Type B pancreatic cell (in vitro differentiated cells): Measurements from ENCODE around the gene TRABD2A. TPM values are rescaled to one million over a fixed set of nuclear protein-coding genes. Genes with fewer than 3 reads are reported as not detected.

Experiments
- DNase-seq: peaks from one replicate; pipeline ENCODE4 v3.0.0; 2021; ENCODE audit warnings: mixed read lengths; ENCODE audit not compliant: unreplicated experiment; ENCODE audit errors: extremely low spot score
- H3K27ac Mint-ChIP-seq: 2 replicates; pipeline ENCODE4 v1.8.0; 2021; ENCODE audit warnings: mild to moderate bottlenecking, mixed read lengths
- H3K27me3 Mint-ChIP-seq: 2 replicates; pipeline ENCODE4 v1.8.0; 2021; ENCODE audit warnings: mixed read lengths
- H3K36me3 Mint-ChIP-seq: 2 replicates; pipeline ENCODE4 v1.8.0; 2021; ENCODE audit warnings: mixed read lengths
- H3K4me1 Mint-ChIP-seq: one replicate; pipeline ENCODE4 v1.8.0; 2021; ENCODE audit warnings: mixed read lengths; ENCODE audit not compliant: unreplicated experiment
- H3K4me3 Mint-ChIP-seq: 2 replicates; pipeline ENCODE4 v1.8.0; 2021; ENCODE audit warnings: mild to moderate bottlenecking, mixed read lengths
- H3K9me3 Mint-ChIP-seq: 2 replicates; pipeline ENCODE4 v1.8.0; 2021; ENCODE audit warnings: mixed read lengths
- CTCF ChIP-seq: fragments of 200-600 bp; sonication (generic); conservative IDR thresholded peaks from 2 replicates; pipeline ENCODE4 v1.5.0; 2021; ENCODE audit warnings: antibody characterized with exemption, mild to moderate bottlenecking
- total RNA-seq: library from RNA; stranded (reverse); gene quantifications from 2 replicates; pipeline ENCODE4 v1.2.1, GENCODE V29; 2021; ENCODE audit warnings: low replicate concordance

Gene TRABD2A
- total RNA-seq, 1 donor from 2014 or later = 3.3 TPM

- Mint-ChIP-seq H3K9me3 (no peaks in the 10 kb centered on the region), H3K27ac (no peak overlapping the region), H3K27me3 (peaks cover 7% of the 10 kb centered on the region), H3K36me3 (no peaks in the 10 kb centered on the region), H3K4me3 (no peak overlapping the region), H3K4me1 (no peaks in the 10 kb centered on the region)
- no peak for DNase-seq
- no peak for TF ChIP-seq CTCF
Measured at GRCh38 chr2:84841577-84841976, 39.3 kb downstream of the TRABD2A start.

DNA sequence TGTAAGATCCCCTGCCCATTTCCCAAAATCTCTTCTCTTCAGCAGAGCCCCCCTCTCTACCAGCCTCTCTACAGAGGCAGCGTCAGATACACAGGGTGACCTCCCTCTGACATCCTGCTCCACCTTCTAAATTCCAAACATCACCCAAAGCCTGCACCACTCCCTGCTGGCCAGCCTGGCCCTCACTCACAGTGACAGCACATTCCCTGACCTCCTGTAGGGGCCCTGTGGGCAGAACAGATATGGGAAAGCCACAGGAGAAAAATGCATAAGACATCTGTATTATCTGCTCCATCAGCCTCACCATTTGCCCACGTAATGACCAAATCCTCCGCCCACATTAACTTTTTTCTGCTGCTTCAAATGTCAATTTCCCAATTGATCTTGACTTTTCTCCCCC lies 40.6 kb downstream of the TRABD2A start:
- Mint-ChIP-seq H3K4me1 (no peaks in the 10 kb centered on the region), H3K27me3 (peaks cover 7% of the 10 kb centered on the region), H3K36me3 (no peaks in the 10 kb centered on the region), H3K27ac (no peak overlapping the region), H3K9me3 (no peaks in the 10 kb centered on the region), H3K4me3 (no peak overlapping the region)
- no peak for DNase-seq
- TF ChIP-seq CTCF = no peak

DNA sequence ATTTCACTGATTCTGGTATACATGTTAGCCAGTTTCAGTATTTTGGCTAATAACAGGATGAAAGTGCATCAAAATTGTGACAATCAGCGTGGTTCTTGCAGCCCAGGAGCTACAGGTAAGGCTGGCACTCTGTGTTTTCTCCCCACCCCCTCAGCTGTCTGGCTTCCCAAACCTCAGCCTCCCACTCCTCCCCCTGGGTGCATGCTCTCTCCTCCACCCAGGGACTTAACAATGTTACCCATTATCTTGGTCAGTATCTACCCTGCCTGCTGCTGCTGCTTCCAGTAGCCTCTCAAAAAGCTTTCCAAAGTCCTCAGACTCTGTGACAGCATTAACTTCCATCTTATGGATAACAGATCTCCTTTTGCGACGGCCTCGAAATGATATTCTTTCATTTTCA lies 41.0 kb downstream of the TRABD2A start:
- Mint-ChIP-seq H3K27ac (no peak overlapping the region), H3K36me3 (no peaks in the 10 kb centered on the region), H3K27me3 (peaks cover 7% of the 10 kb centered on the region), H3K9me3 (no peaks in the 10 kb centered on the region), H3K4me1 (no peaks in the 10 kb centered on the region), H3K4me3 (no peak overlapping the region)
- DNase-seq = no peak
- TF ChIP-seq CTCF = no peak

GRCh38 chr2:84838434-84839145 lies 42.3 kb downstream of the TRABD2A start:
- H3K4me1 Mint-ChIP-seq = no peaks in the 10 kb centered on the region
- H3K4me3 Mint-ChIP-seq = no peak overlapping the region
- H3K36me3 Mint-ChIP-seq = no peaks in the 10 kb centered on the region
- no peak for TF ChIP-seq CTCF
- H3K27me3 Mint-ChIP-seq = peaks cover 7% of the 10 kb centered on the region
- H3K27ac Mint-ChIP-seq = no peak overlapping the region
- DNase-seq = no peak
- no peaks in the 10 kb centered on the region for H3K9me3 Mint-ChIP-seq

- Mint-ChIP-seq H3K27me3 (peaks cover 4% of the 10 kb centered on the region), H3K36me3 (no peaks in the 10 kb centered on the region), H3K27ac (no peak overlapping the region), H3K4me3 (no peak overlapping the region), H3K9me3 (no peaks in the 10 kb centered on the region), H3K4me1 (no peaks in the 10 kb centered on the region)
- TF ChIP-seq CTCF = no peak
- no peak for DNase-seq
Measured at GRCh38 chr2:84836215-84836614, 44.7 kb downstream of the TRABD2A start.
